HG02642 (cell line): ENCODE data around the gene RXRG.
"Not testable (repeated sequence)": the region's sequence is repeated elsewhere in the genome, so short reads cannot be mapped to it uniquely, and the experiment has no call there.

Source experiments
- ATAC-seq: cut with Tn5 transposase; IDR thresholded peaks from one replicate; pipeline ENCODE4 v1.9.1; 2021; ENCODE audit warnings: mild to moderate bottlenecking; ENCODE audit not compliant: unreplicated experiment, poor library complexity

The RXRG gene

GRCh38 chr1:165444897-165445370 lies at the start of gene RXRG:
TSS of gene RXRG (minus strand) at chr1:165445126. CDS start at chr1:165444893, 233 bp downstream.
- no peak for ATAC-seq

- no peak for ATAC-seq
Measured at GRCh38 chr1:165492845-165493373, 48.0 kb upstream of the RXRG start.

- ATAC-seq: no peak
Measured at GRCh38 chr1:165490175-165490574, 45.2 kb upstream of the RXRG start.

GRCh38 chr1:165487921-165488320 lies 43.0 kb upstream of the RXRG start:
- no peak for ATAC-seq

GRCh38 chr1:165486663-165487062 lies 41.7 kb upstream of the RXRG start:
- no peak for ATAC-seq

GRCh38 chr1:165485716-165486115 lies 40.8 kb upstream of the RXRG start:
- ATAC-seq: no peak

- ATAC-seq: no peak
Measured at GRCh38 chr1:165484532-165484931, 39.6 kb upstream of the RXRG start.

- ATAC-seq: no peak
Measured at GRCh38 chr1:165483412-165483811, 38.5 kb upstream of the RXRG start.

GRCh38 chr1:165481820-165482532 lies 37.0 kb upstream of the RXRG start:
- ATAC-seq: no peak

GRCh38 chr1:165476776-165477175 lies 31.9 kb upstream of the RXRG start:
- no peak for ATAC-seq

- no peak for ATAC-seq
Measured at GRCh38 chr1:165474196-165474595, 29.3 kb upstream of the RXRG start.

GRCh38 chr1:165473081-165473480 lies 28.2 kb upstream of the RXRG start:
- no peak for ATAC-seq

GRCh38 chr1:165468726-165469249 lies 23.9 kb upstream of the RXRG start:
- no peak for ATAC-seq

GRCh38 chr1:165468253-165468652 lies 23.3 kb upstream of the RXRG start:
- ATAC-seq: no peak

- no peak for ATAC-seq
Measured at GRCh38 chr1:165467706-165468105, 22.8 kb upstream of the RXRG start.

GRCh38 chr1:165463978-165464377 lies 19.1 kb upstream of the RXRG start:
- ATAC-seq: no peak

GRCh38 chr1:165459683-165460082 lies 14.8 kb upstream of the RXRG start:
- ATAC-seq: not testable (repeated sequence)

GRCh38 chr1:165456861-165457260 lies 11.9 kb upstream of the RXRG start:
- no peak for ATAC-seq

GRCh38 chr1:165456114-165456513 lies 11.2 kb upstream of the RXRG start:
- ATAC-seq: no peak

GRCh38 chr1:165455111-165455510 lies 10.2 kb upstream of the RXRG start:
- ATAC-seq: no peak

GRCh38 chr1:165454091-165454610 lies 9.2 kb upstream of the RXRG start:
- ATAC-seq: no peak
